ENCODE measurements around the gene BRINP1.

GRCh38 chr9:119257592-119257991 lies 111.6 kb downstream of the BRINP1 start:
- no peak for TF ChIP-seq CTCF (IDR thresholded peaks at IDR 0.05; ENCODE audit: extremely low read depth in 1 of 2, insufficient read depth in 1 of 2, low read depth in 1 of 2, low read length in 2 of 2)
- TF ChIP-seq POLR2A (IDR thresholded peaks at IDR 0.05; ENCODE audit: low read depth, low read length) = no peak
- no peak for TF ChIP-seq EZH2 (IDR thresholded peaks at IDR 0.05; ENCODE audit: borderline replicate concordance, low read depth, low read length, severe bottlenecking)
- no peak for TF ChIP-seq MAX (IDR thresholded peaks at IDR 0.05; ENCODE audit: insufficient read depth, insufficient read length)
- TF ChIP-seq FOS (IDR thresholded peaks at IDR 0.05; ENCODE audit: borderline replicate concordance, insufficient read depth, low read length) = no peak
- no peak for TF ChIP-seq MYC (IDR thresholded peaks at IDR 0.05; ENCODE audit: low read depth, low read length)
- no peak for TF ChIP-seq POLR2AphosphoS5 (IDR thresholded peaks at IDR 0.05; ENCODE audit: insufficient read depth, low read depth, low read length)

Measured in endothelial cell of umbilical vein (primary cell).